A549 (cell line): ENCODE data around the gene KTN1. TPM values are rescaled to one million over a fixed set of nuclear protein-coding genes. Genes with fewer than 3 reads are reported as not detected.

Source experiments
- ATAC-seq, 2 experiments: fragments of 200-7000 bp in 1 of 2; fragments of >200 bp in 1 of 2; cut with Nextera tagmentation in 1 of 2; cut with Tn5 transposase in 1 of 2; 3 replicates each; pipeline versions ENCODE4 v1.8.0 to v1.9.1; 2018 to 2020; ENCODE audit warnings: mild to moderate bottlenecking in 1 of 2, moderate library complexity in 1 of 2
- CTCF ChIA-PET: fragments of 300-600 bp; sonication (Branson Sonifier 250); formaldehyde crosslinking; extraction: SDS; loops from one replicate; lab custom pipeline; 2021; ENCODE audit warnings: antibody characterized with exemption, inconsistent platforms; lab: Yijun Ruan, JAX
- POLR2A ChIA-PET: fragments of 350-600 bp; formaldehyde crosslinking; extraction: SDS; loops from one replicate; lab custom pipeline; 2021; ENCODE audit warnings: antibody characterized with exemption, inconsistent platforms; lab: Yijun Ruan, JAX
- DNase-seq, 2 experiments: peaks; one replicate each; pipeline versions ENCODE4 v3.0.0 to v3.0.0-alpha.2; 2011 to 2016; ENCODE audit warnings: low read depth in 1 of 2, low spot score in 1 of 2
- FAIRE-seq: peaks from 2 replicates; lab custom pipeline; 2011; peaks lifted over from hg19 to GRCh38; lab: Jason Lieb, UNC
- H3K27ac ChIP-seq, 2 experiments: fragments of >200 bp; sonication (Bioruptor Twin); formaldehyde crosslinking; 3 replicates each; pipeline ENCODE4 v1.5.1; 2016 to 2017
- H3K4me1 ChIP-seq: fragments of >200 bp; sonication (Bioruptor Twin); formaldehyde crosslinking; 3 replicates; pipeline ENCODE4 v1.6.1; 2016
- H3K4me2 ChIP-seq: fragments of >200 bp; sonication (Bioruptor Twin); formaldehyde crosslinking; 3 replicates; pipeline ENCODE4 v1.6.1; 2016
- H3K4me3 ChIP-seq: fragments of >200 bp; sonication (Bioruptor Twin); formaldehyde crosslinking; 3 replicates; pipeline ENCODE4 v1.5.1; 2016
- H3K9me3 ChIP-seq: fragments of >200 bp; sonication (Bioruptor Twin); formaldehyde crosslinking; 3 replicates; pipeline ENCODE4 v1.6.1; 2016
- BCL3 ChIP-seq: fragments of >200 bp; sonication (Bioruptor Twin); formaldehyde crosslinking; IDR thresholded peaks from 3 replicates; pipeline ENCODE4 v1.6.1; 2016
- CBX2 ChIP-seq: fragments of 200-600 bp; sonication (generic); IDR thresholded peaks from 2 replicates; pipeline ENCODE4 v1.6.1; 2016; ENCODE audit warnings: low read depth, mild to moderate bottlenecking, borderline replicate concordance
- CHD2 ChIP-seq: fragments of 150-350 bp; IDR thresholded peaks from 2 replicates; pipeline ENCODE4 v1.6.1; 2014; ENCODE audit warnings: low read length; ENCODE audit not compliant: partially characterized antibody
- ESRRA ChIP-seq: fragments of 150-350 bp; IDR thresholded peaks from 2 replicates; pipeline ENCODE4 v1.6.1; 2014; ENCODE audit warnings: mild to moderate bottlenecking, low read length, borderline replicate concordance
- FOSB ChIP-seq: fragments of 250-450 bp; sonication (Bioruptor Pico); IDR thresholded peaks from 2 replicates; pipeline ENCODE4 v1.5.0; 2020; ENCODE audit warnings: mild to moderate bottlenecking, moderate library complexity
- GATA3 ChIP-seq: IDR thresholded peaks from 2 replicates; pipeline ENCODE4 v1.6.1; 2012; ENCODE audit warnings: borderline replicate concordance
- HDAC2 ChIP-seq: fragments of 200-600 bp; sonication (generic); IDR thresholded peaks from 2 replicates; pipeline ENCODE4 v1.6.1; 2016
- JUNB ChIP-seq: fragments of >200 bp; sonication (Bioruptor Twin); formaldehyde crosslinking; IDR thresholded peaks from 2 replicates; pipeline ENCODE4 v1.6.1; 2016
- KDM1A ChIP-seq: fragments of 200-600 bp; sonication (generic); IDR thresholded peaks from 2 replicates; pipeline ENCODE4 v1.6.1; 2016; ENCODE audit warnings: low read depth, mild to moderate bottlenecking
- MAFK ChIP-seq: fragments of 450-650 bp; IDR thresholded peaks from 2 replicates; pipeline ENCODE4 v1.6.1; 2014; ENCODE audit not compliant: partially characterized antibody
- PBX3 ChIP-seq: IDR thresholded peaks from 2 replicates; pipeline ENCODE4 v1.6.1; 2012
- RAD21 ChIP-seq, 2 experiments: fragments of >200 bp in 1 of 2; sonication (Bioruptor Twin) in 1 of 2; formaldehyde crosslinking in 1 of 2; IDR thresholded peaks in 1 of 2; conservative IDR thresholded peaks in 1 of 2; 2 replicates in 1 of 2; 3 replicates in 1 of 2; pipeline ENCODE4 v1.6.1; 2012 to 2018; ENCODE audit warnings: inconsistent platforms in 1 of 2
- RCOR1 ChIP-seq: fragments of 150-350 bp; IDR thresholded peaks from 2 replicates; pipeline ENCODE4 v1.6.1; 2014; ENCODE audit warnings: antibody characterized with exemption, low read length, low read depth
- SMC3 ChIP-seq: fragments of >200 bp; sonication (Bioruptor Twin); formaldehyde crosslinking; IDR thresholded peaks from 3 replicates; pipeline ENCODE4 v1.6.1; 2018; ENCODE audit warnings: inconsistent platforms
- TFCP2L1 ChIP-seq: fragments of 250-450 bp; sonication (Bioruptor Pico); IDR thresholded peaks from 2 replicates; pipeline ENCODE4 v1.5.0; 2021; ENCODE audit warnings: mild to moderate bottlenecking
- ZNF302 ChIP-seq: fragments of 250-450 bp; sonication (Bioruptor Pico); IDR thresholded peaks from 2 replicates; pipeline ENCODE4 v1.9.0; 2021; ENCODE audit warnings: inconsistent platforms, mild to moderate bottlenecking, moderate library complexity
- WGBS: methylation state at CpG from one replicate; pipeline ENCODE4 v1.1.6; 2017; ENCODE audit errors: missing lambda C conversion rate; 5-methylcytosine and 5-hydroxymethylcytosine counted together
- polyA plus RNA-seq, 4 experiments: library from polyadenylated mRNA; depleted of rRNA in 3 of 4; stranded (reverse); fragments of >200 nt; fragmentation: RNase III in 1 of 4; extraction: RNeasy Plus Mini Kit Qiagen cat#74134 plus additional on column Dnase treatment in 1 of 4; gene quantifications; 2 replicates in 3 of 4; 3 replicates in 1 of 4; pipeline ENCODE4 v1.2.3, GENCODE V29; 2011 to 2017
- TF ChIP-seq, protein P1 (sequence below): fragments of 250-450 bp; sonication (Bioruptor Pico); IDR thresholded peaks from 2 replicates; pipeline ENCODE4 v1.5.0; 2020; ENCODE audit warnings: low read depth, mild to moderate bottlenecking, moderate library complexity
- TF ChIP-seq, protein P2 (sequence below): fragments of >200 bp; sonication (Bioruptor Twin); formaldehyde crosslinking; IDR thresholded peaks from 3 replicates; pipeline ENCODE4 v1.5.1; 2016

Gene KTN1
- polyA plus RNA-seq, 2 of the 4 experiments (the other 2 are of a cell fraction), result 153 to 233 TPM

DNA sequence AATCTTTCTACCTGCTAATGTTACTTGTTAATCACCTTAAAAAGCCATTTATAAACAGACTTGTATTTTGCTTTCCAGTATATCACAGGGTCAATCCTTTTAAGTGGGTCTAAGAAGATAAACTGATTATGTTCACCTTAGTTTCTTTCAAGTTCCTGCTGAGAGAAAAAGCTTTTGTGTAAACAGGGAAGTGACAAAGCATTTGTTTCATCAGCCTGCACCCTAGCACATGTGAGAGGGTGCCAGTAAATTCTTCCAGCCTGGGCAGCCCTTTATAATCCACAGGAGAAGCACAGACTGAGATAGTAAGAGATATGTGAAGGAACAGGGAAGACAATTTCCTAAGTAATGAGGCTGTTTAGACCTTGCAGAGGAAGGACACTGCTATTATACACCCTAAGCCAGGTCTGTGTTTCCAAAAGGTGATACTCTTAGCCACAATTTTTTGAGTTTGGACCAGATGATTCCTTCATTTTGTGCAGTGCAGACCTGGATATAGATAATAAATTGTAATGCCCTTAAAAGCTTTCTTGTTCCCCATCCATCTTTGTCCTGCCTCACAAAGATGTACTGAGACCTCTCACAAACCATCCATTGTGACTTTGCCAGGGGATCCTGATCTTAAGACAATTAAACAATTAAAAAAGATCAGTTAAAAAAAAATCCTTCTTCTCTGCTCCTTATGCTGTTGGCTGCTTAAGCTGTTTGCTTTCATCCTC lies 150.7 kb downstream of the KTN1 start:
- FAIRE-seq, result no peak
- TF ChIP-seq HDAC2, result no peak
- no peak for TF ChIP-seq RCOR1
- TF ChIP-seq JUNB, result no peak
- no peak for TF ChIP-seq ZNF302
- TF ChIP-seq, protein P1, sequence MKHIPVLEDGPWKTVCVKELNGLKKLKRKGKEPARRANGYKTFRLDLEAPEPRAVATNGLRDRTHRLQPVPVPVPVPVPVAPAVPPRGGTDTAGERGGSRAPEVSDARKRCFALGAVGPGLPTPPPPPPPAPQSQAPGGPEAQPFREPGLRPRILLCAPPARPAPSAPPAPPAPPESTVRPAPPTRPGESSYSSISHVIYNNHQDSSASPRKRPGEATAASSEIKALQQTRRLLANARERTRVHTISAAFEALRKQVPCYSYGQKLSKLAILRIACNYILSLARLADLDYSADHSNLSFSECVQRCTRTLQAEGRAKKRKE (CRISPR knock-in tag), result no peak
- TF ChIP-seq PBX3, result no peak
- TF ChIP-seq GATA3, result peak; percentile 19; the same call in 1 of the 2 replicates

DNA sequence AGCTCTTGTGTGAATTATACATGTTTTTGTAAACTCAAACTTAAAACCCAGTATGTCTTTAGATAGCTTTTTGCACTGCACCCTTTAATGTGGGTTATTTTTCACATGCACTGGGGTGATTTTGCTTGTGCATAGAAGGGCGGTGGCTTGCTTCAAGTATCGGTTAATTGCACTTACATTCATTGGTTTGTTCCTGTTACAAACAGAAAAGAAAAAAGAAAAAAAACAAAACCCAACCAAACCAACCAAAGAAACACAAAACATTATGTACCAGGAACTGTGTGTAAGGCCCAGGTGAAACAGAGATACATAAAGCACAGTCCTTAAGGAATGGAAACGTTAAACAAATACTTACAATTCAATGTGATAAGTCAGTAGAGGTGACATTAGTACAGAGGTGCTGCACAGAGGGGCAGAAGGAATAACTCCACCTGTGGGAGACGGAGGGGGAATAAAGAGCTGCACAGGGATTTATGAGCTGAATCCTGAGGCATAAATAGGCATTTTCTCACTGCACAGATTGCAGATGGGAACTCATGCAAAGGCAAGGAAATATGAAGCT lies 151.4 kb downstream of the KTN1 start:
- ATAC-seq (no peak), FAIRE-seq (no peak), DNase-seq (no peak)
- ChIA-PET POLR2A (no interaction called here), CTCF (interaction anchor here (0.5 to 2.2 kb wide), 11 partner anchors 9 to 899 kb away, joined by 3 to 8 read pairs (median 3); no protein-coding TSS in a partner anchor)
- Histone ChIP-seq H3K9me3 (no peaks in the 10 kb centered on the region), H3K4me2 (no peak overlapping the region; the same call in 2 of the 3 replicates), H3K27ac (peak overlapping the region; percentile 36 to 57), H3K4me1 (peaks cover 15% of the 10 kb centered on the region; the same call in 2 of the 3 replicates), H3K4me3 (no peak overlapping the region)
- TF ChIP-seq TFCP2L1 (CRISPR knock-in tag), result no peak
- 90% methylated on average over 4 of the region's 4 CpGs for WGBS

More for the DNA sequence above, 150.7 kb downstream of the KTN1 start:
- Histone ChIP-seq H3K4me2 (peak overlapping the region; percentile 20; the same call in 2 of the 3 replicates), H3K9me3 (no peaks in the 10 kb centered on the region), H3K4me1 (peaks cover 15% of the 10 kb centered on the region; the same call in 2 of the 3 replicates), H3K4me3 (no peak overlapping the region), H3K27ac (peak overlapping the region; percentile 36 to 57)
- peak in 1 of 2 experiments; percentile 20 for DNase-seq
- CTCF ChIA-PET, result interaction anchor here (0.5 to 2.2 kb wide), 5 partner anchors 11 to 900 kb away, joined by 3 to 8 read pairs (median 3); no protein-coding TSS in a partner anchor
- ATAC-seq, result 0 out of 6 replicates have a peak, but pooled peaks of 1 of the 2 experiments have one; percentile 30
- POLR2A ChIA-PET, result no interaction called here

GRCh38 chr14:55731881-55732498 lies 152.0 kb downstream of the KTN1 start:
- H3K4me1 ChIP-seq, result peaks cover 15% of the 10 kb centered on the region; the same call in 2 of the 3 replicates
- ATAC-seq, result peak in 1 of 2 experiments; percentile 68; a peak in 3 of 6 replicates
- 22% methylated on average over 2 of the region's 2 CpGs for WGBS
- H3K4me3 ChIP-seq, result no peak overlapping the region
- CTCF ChIA-PET, result interaction anchor here (0.6 to 2.2 kb wide), 11 partner anchors 10 to 608 kb away, joined by 3 to 8 read pairs (median 3); no protein-coding TSS in a partner anchor
- TF ChIP-seq, protein P2, sequence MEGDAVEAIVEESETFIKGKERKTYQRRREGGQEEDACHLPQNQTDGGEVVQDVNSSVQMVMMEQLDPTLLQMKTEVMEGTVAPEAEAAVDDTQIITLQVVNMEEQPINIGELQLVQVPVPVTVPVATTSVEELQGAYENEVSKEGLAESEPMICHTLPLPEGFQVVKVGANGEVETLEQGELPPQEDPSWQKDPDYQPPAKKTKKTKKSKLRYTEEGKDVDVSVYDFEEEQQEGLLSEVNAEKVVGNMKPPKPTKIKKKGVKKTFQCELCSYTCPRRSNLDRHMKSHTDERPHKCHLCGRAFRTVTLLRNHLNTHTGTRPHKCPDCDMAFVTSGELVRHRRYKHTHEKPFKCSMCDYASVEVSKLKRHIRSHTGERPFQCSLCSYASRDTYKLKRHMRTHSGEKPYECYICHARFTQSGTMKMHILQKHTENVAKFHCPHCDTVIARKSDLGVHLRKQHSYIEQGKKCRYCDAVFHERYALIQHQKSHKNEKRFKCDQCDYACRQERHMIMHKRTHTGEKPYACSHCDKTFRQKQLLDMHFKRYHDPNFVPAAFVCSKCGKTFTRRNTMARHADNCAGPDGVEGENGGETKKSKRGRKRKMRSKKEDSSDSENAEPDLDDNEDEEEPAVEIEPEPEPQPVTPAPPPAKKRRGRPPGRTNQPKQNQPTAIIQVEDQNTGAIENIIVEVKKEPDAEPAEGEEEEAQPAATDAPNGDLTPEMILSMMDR, result peak; percentile 59
- TF ChIP-seq CBX2 (no peak), FOSB (no peak), ZNF302 (no peak), CHD2 (no peak), ESRRA (no peak), BCL3 (no peak), KDM1A (no peak), SMC3 (peak; percentile 59), MAFK (no peak), RAD21 (conservative IDR thresholded peaks at IDR 0.05 in 1 of 2, IDR thresholded peaks at IDR 0.05 in 1 of 2) (peak; percentile 73 to 74)
- H3K9me3 ChIP-seq, result no peaks in the 10 kb centered on the region
- no peak overlapping the region for H3K4me2 ChIP-seq
- FAIRE-seq, result no peak
- POLR2A ChIA-PET, result no interaction called here
- peak overlapping the region in 1 of 2 experiments; percentile 57; a peak in 3 of 6 replicates for H3K27ac ChIP-seq
- no peak for DNase-seq
